OCI-LY3 (cell line): ENCODE results near the gene SEPHS1.

ENCODE experiments used
- H2AFZ ChIP-seq: fragments of 200-600, 300-600 bp; shearing (Covaris generic); 2 replicates; pipeline ENCODE4 v1.6.0; 2014; ENCODE audit warnings: antibody characterized with exemption, low read depth, low read length
- H3K27ac ChIP-seq: fragments of 200-600, 300-600 bp; sonication (generic); 2 replicates; pipeline ENCODE4 v1.5.1; 2014; ENCODE audit warnings: mild to moderate bottlenecking, low read length, moderate library complexity, mixed read lengths
- H3K27me3 ChIP-seq: fragments of 200-600, 300-600 bp; sonication (generic); 2 replicates; pipeline ENCODE4 v1.6.1; 2014; ENCODE audit warnings: low read depth, low read length, mixed read lengths
- H3K36me3 ChIP-seq: fragments of 200-600, 300-600 bp; sonication (generic); replicated peaks from 2 replicates; pipeline ENCODE3; 2014; ENCODE audit warnings: low read depth, low read length, mixed read lengths
- H3K4me1 ChIP-seq: fragments of 300-600, 200-600 bp; sonication (generic); 2 replicates; pipeline ENCODE4 v1.6.1; 2014; ENCODE audit warnings: low read length, mixed read lengths
- H3K4me2 ChIP-seq: fragments of 200-600, 300-600 bp; sonication (generic); 2 replicates; pipeline ENCODE4 v1.6.1; 2014; ENCODE audit warnings: low read length, mixed read lengths
- H3K4me3 ChIP-seq: fragments of 300-600, 200-600 bp; sonication (generic); 2 replicates; pipeline ENCODE4 v1.5.1; 2014; ENCODE audit warnings: antibody characterized with exemption, mild to moderate bottlenecking, low read length, moderate library complexity
- H3K79me2 ChIP-seq: fragments of 300-600, 200-600 bp; shearing (Covaris generic); 2 replicates; pipeline ENCODE4 v1.6.1; 2014; ENCODE audit warnings: mild to moderate bottlenecking, low read length, mixed read lengths
- H3K9ac ChIP-seq: fragments of 300-600, 200-600 bp; shearing (Covaris generic); 2 replicates; pipeline ENCODE4 v1.6.0; 2014; ENCODE audit warnings: mild to moderate bottlenecking, low read length, moderate library complexity
- H3K9me3 ChIP-seq: fragments of 200-600, 300-600 bp; shearing (Covaris generic); 2 replicates; pipeline ENCODE4 v1.6.1; 2014; ENCODE audit warnings: low read length, mixed read lengths; ENCODE audit not compliant: insufficient read depth
- H4K20me1 ChIP-seq: fragments of 200-600, 300-600 bp; sonication (generic); 2 replicates; pipeline ENCODE4 v1.6.1; 2016; ENCODE audit warnings: low read length, mixed read lengths; ENCODE audit not compliant: insufficient read depth
- EZH2phosphoT487 ChIP-seq: fragments of 200-600 bp; shearing (Covaris generic); IDR thresholded peaks from 2 replicates; pipeline ENCODE4 v1.6.1; 2018; ENCODE audit warnings: antibody characterized with exemption, mixed run types, low read depth
- TF ChIP-seq, protein P1 (sequence below): fragments of 200-600, 300-600 bp; sonication (generic); IDR thresholded peaks from 2 replicates; pipeline ENCODE4 v1.5.1; 2014; ENCODE audit warnings: antibody characterized with exemption, low read length, low read depth

Gene SEPHS1

DNA sequence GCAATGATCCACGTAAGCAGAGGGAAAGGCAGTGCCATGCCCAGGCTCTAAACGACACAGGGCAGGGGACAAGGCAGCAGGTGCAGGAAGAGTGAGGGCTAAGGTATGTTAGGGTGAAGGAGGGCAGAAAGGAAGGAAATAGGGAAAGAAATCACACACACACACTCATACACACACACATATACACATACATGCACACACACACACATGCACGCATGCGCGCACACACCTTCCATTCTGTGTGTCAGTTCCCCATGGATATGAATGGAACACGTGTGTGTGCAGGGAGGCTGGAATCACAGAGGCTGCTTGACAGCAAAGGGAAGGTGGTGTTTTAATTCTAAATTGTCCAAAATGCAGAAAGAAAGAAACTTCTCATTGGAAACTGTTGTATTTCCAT, 42.0 kb downstream of the SEPHS1 start:
- H4K20me1 ChIP-seq: no peaks in the 10 kb centered on the region
- TF ChIP-seq EZH2phosphoT487: no peak
- TF ChIP-seq, protein P1, sequence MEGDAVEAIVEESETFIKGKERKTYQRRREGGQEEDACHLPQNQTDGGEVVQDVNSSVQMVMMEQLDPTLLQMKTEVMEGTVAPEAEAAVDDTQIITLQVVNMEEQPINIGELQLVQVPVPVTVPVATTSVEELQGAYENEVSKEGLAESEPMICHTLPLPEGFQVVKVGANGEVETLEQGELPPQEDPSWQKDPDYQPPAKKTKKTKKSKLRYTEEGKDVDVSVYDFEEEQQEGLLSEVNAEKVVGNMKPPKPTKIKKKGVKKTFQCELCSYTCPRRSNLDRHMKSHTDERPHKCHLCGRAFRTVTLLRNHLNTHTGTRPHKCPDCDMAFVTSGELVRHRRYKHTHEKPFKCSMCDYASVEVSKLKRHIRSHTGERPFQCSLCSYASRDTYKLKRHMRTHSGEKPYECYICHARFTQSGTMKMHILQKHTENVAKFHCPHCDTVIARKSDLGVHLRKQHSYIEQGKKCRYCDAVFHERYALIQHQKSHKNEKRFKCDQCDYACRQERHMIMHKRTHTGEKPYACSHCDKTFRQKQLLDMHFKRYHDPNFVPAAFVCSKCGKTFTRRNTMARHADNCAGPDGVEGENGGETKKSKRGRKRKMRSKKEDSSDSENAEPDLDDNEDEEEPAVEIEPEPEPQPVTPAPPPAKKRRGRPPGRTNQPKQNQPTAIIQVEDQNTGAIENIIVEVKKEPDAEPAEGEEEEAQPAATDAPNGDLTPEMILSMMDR: no peak
- no peak overlapping the region for H2AFZ ChIP-seq
- no peaks in the 10 kb centered on the region for H3K79me2 ChIP-seq
- no peak overlapping the region for H3K27ac ChIP-seq
- no peaks in the 10 kb centered on the region for H3K36me3 ChIP-seq
- H3K4me1 ChIP-seq: peaks cover 11% of the 10 kb centered on the region
- no peak overlapping the region for H3K4me3 ChIP-seq
- H3K4me2 ChIP-seq: no peak overlapping the region
- no peaks in the 10 kb centered on the region for H3K27me3 ChIP-seq
- no peaks in the 10 kb centered on the region for H3K9me3 ChIP-seq
- H3K9ac ChIP-seq: no peak overlapping the region

DNA sequence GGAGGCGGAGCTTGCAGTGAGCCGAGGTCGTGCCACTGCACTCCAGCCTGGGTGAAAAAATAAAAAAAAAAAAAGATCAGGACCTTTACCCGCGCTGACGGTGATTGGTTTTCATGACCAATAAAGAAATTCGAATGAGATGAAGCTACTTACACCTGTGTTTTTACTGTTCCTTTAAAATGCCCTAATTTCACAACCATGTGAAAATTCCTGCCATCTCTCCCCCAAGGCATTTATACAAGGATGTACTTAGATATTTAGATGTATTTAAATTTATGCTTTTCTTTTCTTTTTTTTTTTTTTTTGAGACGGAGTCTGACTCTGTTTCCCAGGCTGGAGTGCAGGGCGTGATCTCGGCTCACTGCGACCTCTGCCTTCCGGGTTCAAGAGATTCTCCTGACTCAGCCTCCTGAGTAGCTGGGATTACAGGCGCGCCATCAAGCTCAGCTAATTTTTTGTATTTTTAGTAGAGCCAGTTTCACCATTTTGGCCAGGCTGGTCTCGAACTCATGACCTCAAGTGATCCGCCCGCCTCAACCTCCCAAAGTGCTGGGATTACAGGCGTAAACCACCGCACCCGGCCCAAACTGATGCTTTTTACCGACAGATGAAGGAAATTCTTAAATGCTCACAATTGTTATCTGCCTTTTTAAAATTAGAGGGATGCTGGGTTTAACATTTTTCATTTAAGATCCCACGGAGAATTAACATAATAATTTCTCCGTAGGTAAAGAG, 45.1 kb downstream of the SEPHS1 start:
- H3K79me2 ChIP-seq: no peaks in the 10 kb centered on the region
- no peaks in the 10 kb centered on the region for H3K27me3 ChIP-seq
- H3K27ac ChIP-seq: no peak overlapping the region
- H2AFZ ChIP-seq: no peak overlapping the region
- no peak for TF ChIP-seq EZH2phosphoT487
- TF ChIP-seq, protein P1: no peak
- peaks cover 6% of the 10 kb centered on the region for H3K4me1 ChIP-seq
- peak overlapping the region; percentile 76 for H3K4me2 ChIP-seq
- H3K36me3 ChIP-seq: no peaks in the 10 kb centered on the region
- H3K9me3 ChIP-seq: no peaks in the 10 kb centered on the region
- peak overlapping the region; percentile 76 for H3K4me3 ChIP-seq
- H3K9ac ChIP-seq: peak overlapping the region; percentile 49; the same call in 1 of the 2 replicates
- no peaks in the 10 kb centered on the region for H4K20me1 ChIP-seq

DNA sequence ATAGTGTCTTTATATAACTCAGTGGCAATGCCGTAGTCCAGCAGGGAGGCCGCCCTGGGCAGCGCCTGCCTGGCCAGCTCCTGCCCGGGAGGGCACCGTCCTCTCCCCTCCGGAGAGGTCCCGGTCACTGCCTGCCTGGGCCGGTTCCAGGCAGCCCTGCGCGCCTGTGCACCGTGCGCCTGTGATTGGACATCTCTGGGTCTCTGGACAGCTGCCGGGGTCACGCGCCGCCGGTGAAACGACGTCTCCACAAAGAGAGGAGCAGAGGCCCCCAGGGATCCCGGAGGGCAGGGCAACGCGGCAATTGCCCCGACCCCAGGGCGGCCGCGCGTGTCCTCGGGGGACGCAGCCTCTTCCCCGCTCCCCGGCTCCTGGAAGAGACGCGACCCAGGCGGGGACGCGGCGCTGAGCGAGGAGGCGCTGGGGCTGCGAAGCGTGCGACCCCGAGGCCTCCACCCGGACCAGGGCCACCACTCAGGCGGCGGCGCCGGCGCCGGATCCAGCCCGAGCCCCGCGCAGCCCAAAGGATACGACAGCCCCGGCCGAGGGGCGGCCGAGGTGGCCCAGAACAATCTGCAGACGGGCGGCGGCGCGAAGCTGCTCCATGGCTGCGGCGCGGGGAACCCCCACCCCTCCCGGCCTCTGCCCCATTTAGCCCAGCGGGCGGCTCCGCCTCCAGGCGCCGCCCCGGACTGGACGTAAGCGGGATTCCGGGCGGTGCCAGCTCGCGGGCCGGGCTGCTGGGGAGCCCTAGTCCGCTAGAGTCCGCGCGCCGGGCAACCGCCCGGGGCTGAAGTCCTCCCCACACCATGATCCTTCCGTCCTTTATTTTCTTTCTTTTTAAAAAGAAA, 48.4 kb downstream of the SEPHS1 start, which contains the start of gene PHYH:
Gene PHYH, minus strand, starts transcription at position 628 of the 851 bp plus-strand sequence. Its CDS starts 22 bp downstream, at position 606.
- H3K36me3 ChIP-seq: no peaks in the 10 kb centered on the region
- TF ChIP-seq, protein P1: no peak
- TF ChIP-seq EZH2phosphoT487: no peak

More for the DNA sequence above, 48.4 kb downstream of the SEPHS1 start, which contains the start of gene PHYH:
- Histone ChIP-seq H3K9me3 (no peaks in the 10 kb centered on the region), H3K4me1 (peaks cover 6% of the 10 kb centered on the region), H3K9ac (peak within 1 kb of the TSS; percentile 79), H3K79me2 (no peaks in the 10 kb centered on the region), H3K4me2 (peak within 1 kb of the TSS; percentile 97), H3K4me3 (peak within 1 kb of the TSS; percentile 96), H3K27me3 (no peaks in the 10 kb centered on the region), H4K20me1 (no peaks in the 10 kb centered on the region), H2AFZ (peak within 1 kb of the TSS; percentile 77), H3K27ac (peak within 1 kb of the TSS; percentile 62)
